K562 (cell line): ENCODE measurements around the gene PAPOLB. TPM values are rescaled to one million over a fixed set of nuclear protein-coding genes. Genes with fewer than 3 reads are reported as not detected.

Experiments used
- ATAC-seq: fragments of 200-7000 bp; cut with Tn5 transposase; 3 replicates; pipeline ENCODE4 v1.9.1; 2020; ENCODE audit warnings: moderate library complexity
- BruUV-seq: library from RNA; stranded (reverse); fragments of 400-500 nt; replicated peaks from 2 replicates; lab custom pipeline; 2021; lab: Mats Ljungman, UMichigan
- CTCF ChIA-PET: fragments of 300-600 bp; formaldehyde crosslinking; extraction: SDS; loops from one replicate; lab custom pipeline; 2021; ENCODE audit warnings: low intra/inter-chr PET ratio; lab: Yijun Ruan, JAX
- POLR2A ChIA-PET: fragments of 300-600, 350-650 bp; sonication (Branson Sonifier 250); formaldehyde crosslinking; extraction: SDS; loops from one replicate; lab custom pipeline; 2021; ENCODE audit warnings: antibody characterized with exemption, inconsistent platforms; lab: Yijun Ruan, JAX
- DNase-seq, 4 experiments: peaks; one replicate each; pipeline versions ENCODE4 v3.0.0 to v3.0.0-alpha.2; 2011 to 2018; ENCODE audit warnings: low spot score in 3 of 4, mixed read lengths in 3 of 4; ENCODE audit errors: extremely low read depth in 1 of 4
- FAIRE-seq: peaks from 2 replicates; lab custom pipeline; 2011; peaks lifted over from hg19 to GRCh38; lab: Jason Lieb, UNC
- H2AFZ ChIP-seq: 2 replicates; pipeline ENCODE4 v1.6.0; 2011; ENCODE audit warnings: low read depth, low read length, control low read depth, inconsistent platforms
- H3K27ac ChIP-seq: fragments of 200-600 bp; 3 replicates; pipeline ENCODE4 v1.8.0; 2011; ENCODE audit warnings: low read depth, mild to moderate bottlenecking, control low read depth, inconsistent platforms, low read length, moderate library complexity, mixed read lengths; ENCODE audit errors: extremely low read depth
- H3K27me3 ChIP-seq, 2 experiments: fragments of 300-600 bp in 1 of 2; 2 replicates in 1 of 2; 3 replicates in 1 of 2; pipeline versions ENCODE4 v1.6.0 to v1.8.0; 2011; ENCODE audit warnings: inconsistent platforms in 2 of 2, low read length in 2 of 2, mild to moderate bottlenecking in 1 of 2, mixed read lengths in 1 of 2, moderate library complexity in 1 of 2; ENCODE audit not compliant: control insufficient read depth in 2 of 2, insufficient read depth in 2 of 2
- H3K36me3 ChIP-seq: fragments of 300-600 bp; 3 replicates; pipeline ENCODE4 v1.8.0; 2011; ENCODE audit warnings: mild to moderate bottlenecking, low read length, inconsistent platforms; ENCODE audit not compliant: control insufficient read depth, insufficient read depth
- H3K4me1 ChIP-seq, 2 experiments: fragments of 200-600 bp in 1 of 2; replicated peaks in 1 of 2; 2 replicates in 1 of 2; 3 replicates in 1 of 2; pipeline versions ENCODE4 v1.5.1 to v1.8.0; 2011; ENCODE audit warnings: inconsistent platforms in 2 of 2, low read length in 2 of 2, mild to moderate bottlenecking in 1 of 2, mixed read lengths in 1 of 2, moderate library complexity in 1 of 2; ENCODE audit not compliant: control insufficient read depth in 2 of 2, insufficient read depth in 2 of 2
- H3K4me2 ChIP-seq: 2 replicates; pipeline ENCODE4 v1.6.1; 2011; ENCODE audit warnings: low read length, control low read depth, inconsistent platforms, mixed read lengths; ENCODE audit not compliant: insufficient read depth
- H3K4me3 ChIP-seq: fragments of 200-600 bp; sonication (generic), shearing (Covaris generic); 2 replicates; pipeline ENCODE4 v1.5.1; 2016; ENCODE audit warnings: control low read depth, inconsistent platforms
- H3K79me2 ChIP-seq: fragments of 200-600 bp; 3 replicates; pipeline ENCODE4 v1.8.0; 2011; ENCODE audit warnings: low read length, inconsistent platforms; ENCODE audit not compliant: control insufficient read depth, insufficient read depth
- H3K9ac ChIP-seq, 2 experiments: 2 replicates each; pipeline versions ENCODE4 v1.6.0 to v1.6.1; 2011; ENCODE audit warnings: low read depth in 2 of 2, low read length in 2 of 2, control low read depth in 1 of 2, inconsistent platforms in 1 of 2, mild to moderate bottlenecking in 1 of 2, mixed read lengths in 1 of 2; ENCODE audit not compliant: insufficient read depth in 1 of 2
- H3K9me1 ChIP-seq: one replicate; pipeline ENCODE4 v1.6.0; 2011; ENCODE audit warnings: inconsistent platforms, mild to moderate bottlenecking, low read length, moderate library complexity; ENCODE audit not compliant: control insufficient read depth, insufficient read depth
- H3K9me3 ChIP-seq: replicated peaks from 2 replicates; pipeline ENCODE4 v1.5.1; 2011; ENCODE audit warnings: low read depth, low read length, inconsistent platforms; ENCODE audit not compliant: control insufficient read depth, insufficient read depth
- H4K20me1 ChIP-seq: replicated peaks from 2 replicates; pipeline ENCODE4 v1.6.1; 2011; ENCODE audit warnings: low read length, inconsistent platforms, mixed read lengths; ENCODE audit not compliant: control insufficient read depth, insufficient read depth
- FOSL1 ChIP-seq: fragments of 200-800 bp; sonication (Bioruptor generic); conservative IDR thresholded peaks from 2 replicates; pipeline ENCODE4 v1.6.1; 2016; ENCODE audit warnings: missing genetic modification characterization, missing compliant biosample characterization
- FUS ChIP-seq: fragments of 200-400 bp; formaldehyde crosslinking; optimal IDR thresholded peaks from 2 replicates; pipeline ENCODE3; 2017; ENCODE audit warnings: low read depth, low read length
- RAD21 ChIP-seq, 2 experiments: fragments of 250-450 bp in 1 of 2; fragments of 450-650 bp in 1 of 2; sonication (Bioruptor Pico) in 1 of 2; formaldehyde crosslinking in 1 of 2; IDR thresholded peaks in 1 of 2; conservative IDR thresholded peaks in 1 of 2; 2 replicates each; pipeline versions ENCODE4 v1.4.0 to v1.8.0; 2020 to 2022; ENCODE audit warnings: mild to moderate bottlenecking in 2 of 2, moderate library complexity in 1 of 2
- SIN3A ChIP-seq, 2 experiments: fragments of 150-350 bp in 1 of 2; IDR thresholded peaks; 2 replicates each; pipeline ENCODE4 v1.6.1; 2011 to 2016; ENCODE audit warnings: borderline replicate concordance in 2 of 2, low read depth in 2 of 2, low read length in 2 of 2, mild to moderate bottlenecking in 2 of 2, moderate library complexity in 2 of 2; ENCODE audit not compliant: control insufficient read depth in 1 of 2
- TCF3 ChIP-seq: sonication (generic); formaldehyde crosslinking; IDR thresholded peaks from 2 replicates; pipeline ENCODE4 v1.4.0; 2020; ENCODE audit warnings: mild to moderate bottlenecking, missing genetic modification reagents
- ZNF436 ChIP-seq: fragments of 250-450, 450-650 bp; sonication (Bioruptor Pico); formaldehyde crosslinking; IDR thresholded peaks from 2 replicates; pipeline ENCODE4 v1.7.0; 2020; ENCODE audit warnings: mild to moderate bottlenecking
- whole genome bisulfite sequencing: fragments of 100-300 bp; shearing (Covaris generic); methylation state at CpG from one replicate; pipeline ENCODE4 v1.1.6; 2016; ENCODE audit warnings: low coverage, mixed read lengths; ENCODE audit not compliant: insufficient coverage; ENCODE audit errors: missing lambda C conversion rate; 5-methylcytosine and 5-hydroxymethylcytosine counted together
- in situ Hi-C: fragments of 300-500 bp; cut with MboI; formaldehyde crosslinking; loops from 4 replicates; pipeline ENCODE4 v1.15.0; 2018; ENCODE audit warnings: inconsistent platforms, mixed read lengths
- intact Hi-C: fragments of 100-400 bp; cut with micrococcal nuclease; formaldehyde crosslinking; loops from 2 replicates; pipeline ENCODE4 v1.14.2; 2022
- polyA plus RNA-seq, 8 experiments: library from polyadenylated mRNA; depleted of rRNA in 4 of 8; stranded (reverse) in 5 of 8; unstranded in 3 of 8; fragments of >200 nt; fragmentation: Nextera tagmentation in 2 of 8; fragmentation: Illumina TruSeq in 1 of 8; extraction: Ambion mirVana in 2 of 8; extraction: Trizol in 1 of 8; gene quantifications; 2 replicates each; pipeline versions ENCODE4 v1.2.1 to v1.2.3, GENCODE V29; 2011 to 2014; ENCODE audit warnings: inconsistent platforms in 1 of 8, missing spikeins in 1 of 8
- total RNA-seq, 7 experiments: library from RNA; depleted of rRNA in 6 of 7; stranded (reverse); fragments of >200 nt in 6 of 7; fragmentation: Illumina TruSeq in 2 of 7; extraction: Trizol in 2 of 7; gene quantifications; 2 replicates each; pipeline versions ENCODE4 v1.2.1 to v1.2.3, GENCODE V29; 2011 to 2021; ENCODE audit warnings: low replicate concordance in 1 of 7
- TF ChIP-seq, protein P1 (sequence below): sonication (generic); formaldehyde crosslinking; IDR thresholded peaks from 2 replicates; pipeline ENCODE4 v1.8.0; 2023; ENCODE audit warnings: mild to moderate bottlenecking, missing genetic modification reagents

The PAPOLB gene
- total and polyA plus RNA-seq, 9 of the 15 experiments (the other 6 are each of a cell fraction or from before 2014, with no cell fraction given) = 0.04 to 0.33 (median 0.16) TPM; not detected in 4

DNA sequence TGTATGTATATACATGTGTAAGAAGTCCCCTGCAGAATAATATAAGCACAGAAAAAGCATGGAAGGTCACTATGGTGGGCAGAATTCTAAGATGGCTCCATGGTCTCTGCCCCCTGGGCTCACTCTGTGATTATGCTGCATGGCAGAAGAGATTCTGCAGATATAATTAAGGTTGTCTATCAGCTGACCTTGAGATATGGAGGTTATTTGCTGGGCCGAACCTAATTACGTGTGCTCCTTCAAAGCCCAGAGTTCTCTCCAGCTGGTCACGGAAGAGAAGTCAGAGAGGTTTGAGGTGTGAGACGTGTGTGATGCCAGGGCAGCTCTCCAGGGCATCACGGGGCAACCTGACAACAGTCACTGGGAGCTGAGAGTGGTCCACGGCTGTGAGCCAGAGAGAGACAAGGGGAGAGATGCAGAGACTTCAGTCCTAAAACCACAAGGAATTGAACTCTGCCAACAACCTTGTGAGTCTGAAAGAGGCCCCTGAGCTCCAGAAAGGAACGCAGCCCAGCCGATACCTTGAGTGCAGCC is 11.5 kb downstream of the PAPOLB start:
- Histone ChIP-seq H3K4me1 (peaks cover 6 to 7% of the 10 kb centered on the region in 2 experiments; a peak in 3 of 5 replicates), H3K4me2 (no peak overlapping the region), H3K36me3 (no peaks in the 10 kb centered on the region), H3K9me3 (no peaks in the 10 kb centered on the region), H3K27ac (no peak overlapping the region), H3K79me2 (no peaks in the 10 kb centered on the region), H3K27me3 (no peaks in the 10 kb centered on the region), H2AFZ (no peak overlapping the region), H3K9me1 (no peaks in the 10 kb centered on the region), H3K9ac (peak overlapping the region in 1 of 2 experiments; percentile 35; a peak in 1 of 4 replicates), H3K4me3 (no peak overlapping the region), H4K20me1 (no peaks in the 10 kb centered on the region)
- no peak for DNase-seq
- ATAC-seq = no peak
- intact Hi-C loops = no loop called here
- FAIRE-seq = no peak
- 79% methylated on average over 8 of the region's 8 CpGs for WGBS
- ChIA-PET CTCF (interaction anchor here (1.5 to 2.2 kb wide), 2 partner anchors 33 to 235 kb away, joined by 10 to 11 read pairs; partner anchors contain the start of gene RADIL), POLR2A (interaction anchor here (0.7 kb wide), 1 partner anchor 9 kb away, joined by 3 read pairs; no protein-coding TSS in a partner anchor)
- no TSS peak for BruUV-seq
- in situ Hi-C loops = no loop called here
- TF ChIP-seq SIN3A (IDR thresholded peaks at IDR 0.05; ENCODE audit: borderline replicate concordance in 2 of 2, control insufficient read depth in 1 of 2, low read depth in 2 of 2, low read length in 2 of 2) = no peak
- no peak for TF ChIP-seq RAD21 (CRISPR knock-in tag; conservative IDR thresholded peaks at IDR 0.05 in 1 of 2, IDR thresholded peaks at IDR 0.05 in 1 of 2)
- TF ChIP-seq TCF3 = no peak
- no peak for TF ChIP-seq FOSL1 (tag)
- TF ChIP-seq FUS = no peak
- TF ChIP-seq ZNF436 (CRISPR knock-in tag) = no peak
- TF ChIP-seq, protein P1, sequence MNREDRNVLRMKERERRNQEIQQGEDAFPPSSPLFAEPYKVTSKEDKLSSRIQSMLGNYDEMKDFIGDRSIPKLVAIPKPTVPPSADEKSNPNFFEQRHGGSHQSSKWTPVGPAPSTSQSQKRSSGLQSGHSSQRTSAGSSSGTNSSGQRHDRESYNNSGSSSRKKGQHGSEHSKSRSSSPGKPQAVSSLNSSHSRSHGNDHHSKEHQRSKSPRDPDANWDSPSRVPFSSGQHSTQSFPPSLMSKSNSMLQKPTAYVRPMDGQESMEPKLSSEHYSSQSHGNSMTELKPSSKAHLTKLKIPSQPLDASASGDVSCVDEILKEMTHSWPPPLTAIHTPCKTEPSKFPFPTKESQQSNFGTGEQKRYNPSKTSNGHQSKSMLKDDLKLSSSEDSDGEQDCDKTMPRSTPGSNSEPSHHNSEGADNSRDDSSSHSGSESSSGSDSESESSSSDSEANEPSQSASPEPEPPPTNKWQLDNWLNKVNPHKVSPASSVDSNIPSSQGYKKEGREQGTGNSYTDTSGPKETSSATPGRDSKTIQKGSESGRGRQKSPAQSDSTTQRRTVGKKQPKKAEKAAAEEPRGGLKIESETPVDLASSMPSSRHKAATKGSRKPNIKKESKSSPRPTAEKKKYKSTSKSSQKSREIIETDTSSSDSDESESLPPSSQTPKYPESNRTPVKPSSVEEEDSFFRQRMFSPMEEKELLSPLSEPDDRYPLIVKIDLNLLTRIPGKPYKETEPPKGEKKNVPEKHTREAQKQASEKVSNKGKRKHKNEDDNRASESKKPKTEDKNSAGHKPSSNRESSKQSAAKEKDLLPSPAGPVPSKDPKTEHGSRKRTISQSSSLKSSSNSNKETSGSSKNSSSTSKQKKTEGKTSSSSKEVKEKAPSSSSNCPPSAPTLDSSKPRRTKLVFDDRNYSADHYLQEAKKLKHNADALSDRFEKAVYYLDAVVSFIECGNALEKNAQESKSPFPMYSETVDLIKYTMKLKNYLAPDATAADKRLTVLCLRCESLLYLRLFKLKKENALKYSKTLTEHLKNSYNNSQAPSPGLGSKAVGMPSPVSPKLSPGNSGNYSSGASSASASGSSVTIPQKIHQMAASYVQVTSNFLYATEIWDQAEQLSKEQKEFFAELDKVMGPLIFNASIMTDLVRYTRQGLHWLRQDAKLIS (CRISPR knock-in tag) = no peak
